Measurements from ENCODE around the gene ATG7.

DNA sequence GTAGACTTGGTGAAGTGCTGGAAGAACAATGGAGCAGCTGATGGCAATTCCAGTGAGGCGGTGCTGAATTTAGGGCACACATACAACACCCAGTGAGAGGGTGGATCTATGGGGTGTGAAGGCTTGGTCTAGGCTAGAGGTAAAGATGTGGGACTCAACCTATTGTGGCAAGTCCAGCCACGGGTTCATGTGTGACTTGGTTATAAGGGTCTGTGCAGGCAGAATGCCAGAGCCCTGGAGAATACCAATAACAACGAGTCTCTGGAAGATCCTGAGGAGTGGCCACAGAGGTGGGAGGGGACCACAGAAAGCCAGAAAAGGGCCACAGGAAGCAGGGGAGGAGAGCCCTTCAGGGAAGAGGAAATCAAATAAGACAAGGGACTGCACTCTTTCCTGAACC lies 316.6 kb downstream of the ATG7 start:
- no peak for TF ChIP-seq CTCF (IDR thresholded peaks at IDR 0.05; ENCODE audit: low read depth, low read length, missing input control)
- TF ChIP-seq TAF1 (conservative IDR thresholded peaks at IDR 0.05): no peak
- TF ChIP-seq, protein P1, sequence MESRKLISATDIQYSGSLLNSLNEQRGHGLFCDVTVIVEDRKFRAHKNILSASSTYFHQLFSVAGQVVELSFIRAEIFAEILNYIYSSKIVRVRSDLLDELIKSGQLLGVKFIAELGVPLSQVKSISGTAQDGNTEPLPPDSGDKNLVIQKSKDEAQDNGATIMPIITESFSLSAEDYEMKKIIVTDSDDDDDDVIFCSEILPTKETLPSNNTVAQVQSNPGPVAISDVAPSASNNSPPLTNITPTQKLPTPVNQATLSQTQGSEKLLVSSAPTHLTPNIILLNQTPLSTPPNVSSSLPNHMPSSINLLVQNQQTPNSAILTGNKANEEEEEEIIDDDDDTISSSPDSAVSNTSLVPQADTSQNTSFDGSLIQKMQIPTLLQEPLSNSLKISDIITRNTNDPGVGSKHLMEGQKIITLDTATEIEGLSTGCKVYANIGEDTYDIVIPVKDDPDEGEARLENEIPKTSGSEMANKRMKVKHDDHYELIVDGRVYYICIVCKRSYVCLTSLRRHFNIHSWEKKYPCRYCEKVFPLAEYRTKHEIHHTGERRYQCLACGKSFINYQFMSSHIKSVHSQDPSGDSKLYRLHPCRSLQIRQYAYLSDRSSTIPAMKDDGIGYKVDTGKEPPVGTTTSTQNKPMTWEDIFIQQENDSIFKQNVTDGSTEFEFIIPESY (IDR thresholded peaks at IDR 0.05): no peak
- no peak for TF ChIP-seq REST (IDR thresholded peaks at IDR 0.05)
- no peak for TF ChIP-seq RAD21 (IDR thresholded peaks at IDR 0.05)
- no peak for TF ChIP-seq JUND (IDR thresholded peaks at IDR 0.05)
- no peak for TF ChIP-seq ATF3 (IDR thresholded peaks at IDR 0.05)
- no peak for TF ChIP-seq NR2F2 (IDR thresholded peaks at IDR 0.05)
- TF ChIP-seq, protein P2, sequence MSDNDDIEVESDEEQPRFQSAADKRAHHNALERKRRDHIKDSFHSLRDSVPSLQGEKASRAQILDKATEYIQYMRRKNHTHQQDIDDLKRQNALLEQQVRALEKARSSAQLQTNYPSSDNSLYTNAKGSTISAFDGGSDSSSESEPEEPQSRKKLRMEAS (IDR thresholded peaks at IDR 0.05): no peak
- TF ChIP-seq SP1 (IDR thresholded peaks at IDR 0.05): no peak
- TF ChIP-seq YY1 (IDR thresholded peaks at IDR 0.05): no peak
